H1 (cell line): Measurements from ENCODE around the gene SOX10. TPM values are rescaled to one million over a fixed set of nuclear protein-coding genes. Genes with fewer than 3 reads are reported as not detected.

Experiments
- CTCF ChIA-PET: fragments of 300-600 bp; sonication (Branson Sonifier 250); formaldehyde crosslinking; loops from one replicate; lab custom pipeline; 2021; ENCODE audit not compliant: partially characterized antibody; lab: Charles Lee
- POLR2A ChIA-PET: fragments of 300-600 bp; sonication (Branson Sonifier 250); formaldehyde crosslinking; loops from one replicate; lab custom pipeline; 2021; ENCODE audit warnings: inconsistent platforms; ENCODE audit not compliant: partially characterized antibody; lab: Charles Lee
- DNase-seq, 2 experiments: peaks; one replicate each; pipeline versions ENCODE4 v3.0.0 to v3.0.0-alpha.2; 2010 to 2022; ENCODE audit warnings: low spot score in 2 of 2, low read depth in 1 of 2, mixed read lengths in 1 of 2
- FAIRE-seq: peaks from 2 replicates; lab custom pipeline; 2011; peaks lifted over from hg19 to GRCh38; lab: Jason Lieb, UNC
- H2AFZ ChIP-seq: 2 replicates; pipeline ENCODE4 v1.8.1; 2012; ENCODE audit warnings: low read length, inconsistent platforms
- H2AK5ac ChIP-seq: 2 replicates; pipeline ENCODE4 v1.6.1; 2013; ENCODE audit warnings: low read depth, low read length
- H2BK120ac ChIP-seq: replicated peaks from 2 replicates; pipeline ENCODE3; 2013; ENCODE audit warnings: low read depth, low read length, inconsistent platforms
- H2BK12ac ChIP-seq: 2 replicates; pipeline ENCODE4 v1.6.1; 2013; ENCODE audit warnings: low read depth, low read length
- H2BK15ac ChIP-seq: 2 replicates; pipeline ENCODE4 v1.6.1; 2013; ENCODE audit warnings: low read length
- H2BK20ac ChIP-seq: 2 replicates; pipeline ENCODE4 v1.6.1; 2013; ENCODE audit warnings: low read length
- H2BK5ac ChIP-seq: 2 replicates; pipeline ENCODE4 v1.6.1; 2013; ENCODE audit warnings: low read depth, low read length
- H3K14ac ChIP-seq: 2 replicates; pipeline ENCODE4 v1.6.1; 2013; ENCODE audit warnings: inconsistent platforms; ENCODE audit not compliant: insufficient read length
- H3K18ac ChIP-seq: 2 replicates; pipeline ENCODE4 v1.6.1; 2013; ENCODE audit warnings: low read length; ENCODE audit errors: extremely low read depth
- H3K23ac ChIP-seq: 2 replicates; pipeline ENCODE4 v1.6.1; 2013; ENCODE audit warnings: inconsistent platforms; ENCODE audit not compliant: insufficient read length
- H3K23me2 ChIP-seq: 2 replicates; pipeline ENCODE4 v1.6.1; 2013; ENCODE audit warnings: low read depth, low read length
- H3K27ac ChIP-seq: 2 replicates; pipeline ENCODE4 v1.6.1; 2011; ENCODE audit warnings: low read depth, low read length, inconsistent platforms
- H3K27me3 ChIP-seq, 4 experiments: replicated peaks in 1 of 4; 1 replicate in 1 of 4; 2 replicates in 3 of 4; pipeline versions ENCODE4 v1.6.1 to v1.8.1; 2011 to 2013; ENCODE audit warnings: low read length in 3 of 4, mild to moderate bottlenecking in 3 of 4, inconsistent platforms in 2 of 4, mixed read lengths in 2 of 4, moderate library complexity in 1 of 4; ENCODE audit not compliant: control insufficient read depth in 3 of 4, insufficient read depth in 3 of 4; ENCODE audit errors: extremely low read depth in 1 of 4
- H3K36me3 ChIP-seq, 4 experiments: 2 replicates each; pipeline versions ENCODE4 v1.6.1 to v1.8.1; 2011 to 2013; ENCODE audit warnings: mild to moderate bottlenecking in 4 of 4, low read length in 3 of 4, moderate library complexity in 2 of 4, control low read depth in 1 of 4, inconsistent platforms in 1 of 4; ENCODE audit not compliant: insufficient read depth in 4 of 4, control insufficient read depth in 2 of 4
- H3K4ac ChIP-seq: replicated peaks from 2 replicates; pipeline ENCODE3; 2013; ENCODE audit warnings: low read length, low read depth, mixed read lengths, inconsistent platforms; ENCODE audit not compliant: insufficient read length
- H3K4me1 ChIP-seq, 4 experiments: replicated peaks in 1 of 4; 1 replicate in 1 of 4; 2 replicates in 3 of 4; pipeline versions ENCODE4 v1.6.1 to v1.8.1; 2011 to 2013; ENCODE audit warnings: low read length in 3 of 4, inconsistent platforms in 2 of 4, mixed read lengths in 1 of 4; ENCODE audit not compliant: insufficient read depth in 4 of 4, control insufficient read depth in 3 of 4
- H3K4me2 ChIP-seq, 2 experiments: 2 replicates each; pipeline versions ENCODE4 v1.6.1 to v1.8.1; 2011 to 2013; ENCODE audit warnings: low read depth in 2 of 2, low read length in 2 of 2, control low read depth in 1 of 2, inconsistent platforms in 1 of 2, mild to moderate bottlenecking in 1 of 2; ENCODE audit not compliant: insufficient read depth in 1 of 2
- H3K4me3 ChIP-seq, 4 experiments: fragments of 200-600, 300-600 bp in 1 of 4; sonication (generic), shearing (Covaris generic), sonication (Bioruptor Twin) in 1 of 4; 2 replicates each; pipeline versions ENCODE4 v1.5.1 to v1.8.1; 2011 to 2016; ENCODE audit warnings: low read length in 4 of 4, low read depth in 3 of 4, control low read depth in 2 of 4, inconsistent platforms in 2 of 4, mild to moderate bottlenecking in 2 of 4, mixed read lengths in 1 of 4, moderate library complexity in 1 of 4; ENCODE audit not compliant: insufficient read depth in 2 of 4; ENCODE audit errors: extremely low read depth in 1 of 4
- H3K56ac ChIP-seq: replicated peaks from 2 replicates; pipeline ENCODE3; 2013; ENCODE audit warnings: low read depth, mild to moderate bottlenecking, mixed read lengths, low read length, inconsistent platforms; ENCODE audit not compliant: insufficient read length
- H3K79me1 ChIP-seq: 2 replicates; pipeline ENCODE4 v1.6.1; 2013; ENCODE audit warnings: low read depth, low read length, control low read depth
- H3K79me2 ChIP-seq, 2 experiments: 2 replicates each; pipeline versions ENCODE4 v1.6.1 to v1.8.1; 2012 to 2013; ENCODE audit warnings: low read length in 2 of 2, mild to moderate bottlenecking in 2 of 2, inconsistent platforms in 1 of 2; ENCODE audit not compliant: insufficient read depth in 2 of 2, control insufficient read depth in 1 of 2
- H3K9ac ChIP-seq, 4 experiments: replicated peaks in 1 of 4; 1 replicate in 1 of 4; 2 replicates in 3 of 4; pipeline versions ENCODE4 v1.6.1 to v1.8.1; 2011 to 2013; ENCODE audit warnings: low read depth in 3 of 4, low read length in 3 of 4, control low read depth in 2 of 4, mild to moderate bottlenecking in 2 of 4, moderate library complexity in 2 of 4, inconsistent platforms in 1 of 4; ENCODE audit errors: extremely low read depth in 1 of 4
- H3K9me3 ChIP-seq, 2 experiments: 2 replicates each; pipeline versions ENCODE4 v1.6.1 to v1.8.1; 2012 to 2013; ENCODE audit warnings: mild to moderate bottlenecking in 2 of 2, moderate library complexity in 2 of 2, control low read depth in 1 of 2, inconsistent platforms in 1 of 2, low read depth in 1 of 2, low read length in 1 of 2, mixed read lengths in 1 of 2; ENCODE audit not compliant: insufficient read depth in 2 of 2
- H4K20me1 ChIP-seq, 2 experiments: replicated peaks in 1 of 2; 2 replicates each; pipeline versions ENCODE3 to v1.8.1; 2011 to 2013; ENCODE audit warnings: inconsistent platforms in 2 of 2, low read length in 2 of 2, mild to moderate bottlenecking in 1 of 2; ENCODE audit not compliant: insufficient read depth in 2 of 2, control insufficient read depth in 1 of 2
- H4K5ac ChIP-seq: 2 replicates; pipeline ENCODE4 v1.6.1; 2013; ENCODE audit warnings: low read length, low read depth, mixed read lengths, inconsistent platforms; ENCODE audit not compliant: insufficient read length
- H4K8ac ChIP-seq: 2 replicates; pipeline ENCODE4 v1.8.0; 2013; ENCODE audit warnings: mild to moderate bottlenecking, moderate library complexity, low read length, inconsistent platforms; ENCODE audit not compliant: insufficient read depth; ENCODE audit errors: extremely low read depth
- H4K91ac ChIP-seq: replicated peaks from 2 replicates; pipeline ENCODE3; 2013; ENCODE audit warnings: low read length, mixed read lengths, inconsistent platforms; ENCODE audit not compliant: insufficient read length
- BACH1 ChIP-seq: IDR thresholded peaks from 2 replicates; pipeline ENCODE4 v1.6.1; 2012; ENCODE audit warnings: low read length, improper control_type of control experiment
- BRCA1 ChIP-seq: IDR thresholded peaks from 2 replicates; pipeline ENCODE4 v1.6.1; 2012; ENCODE audit warnings: low read depth, low read length, improper control_type of control experiment
- CREB1 ChIP-seq: IDR thresholded peaks from 2 replicates; pipeline ENCODE4 v1.6.1; 2012; ENCODE audit warnings: inconsistent platforms
- EP300 ChIP-seq, 2 experiments: IDR thresholded peaks; 1 replicate in 1 of 2; 2 replicates in 1 of 2; pipeline ENCODE4 v1.6.1; 2011 to 2012; ENCODE audit warnings: low read depth in 2 of 2, low read length in 2 of 2, mild to moderate bottlenecking in 2 of 2, borderline replicate concordance in 1 of 2, inconsistent platforms in 1 of 2, moderate library complexity in 1 of 2
- KDM5A ChIP-seq: fragments of 200-600 bp; IDR thresholded peaks from 2 replicates; pipeline ENCODE4 v1.7.1; 2012; ENCODE audit warnings: mild to moderate bottlenecking, low read length, inconsistent platforms, mixed read lengths
- POLR2AphosphoS5 ChIP-seq: IDR thresholded peaks from 2 replicates; pipeline ENCODE4 v1.6.1; 2011; ENCODE audit warnings: low read depth, low read length
- POU5F1 ChIP-seq: IDR thresholded peaks from 2 replicates; pipeline ENCODE4 v1.6.1; 2011; ENCODE audit warnings: low read depth, mild to moderate bottlenecking, low read length, moderate library complexity
- SP1 ChIP-seq: IDR thresholded peaks from 2 replicates; pipeline ENCODE4 v1.6.1; 2011; ENCODE audit warnings: low read depth, low read length
- SP2 ChIP-seq: IDR thresholded peaks from 2 replicates; pipeline ENCODE4 v1.6.1; 2012; ENCODE audit warnings: mild to moderate bottlenecking, low read length, inconsistent platforms
- SP4 ChIP-seq: IDR thresholded peaks from 2 replicates; pipeline ENCODE4 v1.6.1; 2012; ENCODE audit warnings: low read length, inconsistent platforms
- SUZ12 ChIP-seq: fragments of 200-600 bp; sonication (generic); IDR thresholded peaks from 2 replicates; pipeline ENCODE4 v1.6.1; 2012; ENCODE audit warnings: mild to moderate bottlenecking, inconsistent platforms, low read length, moderate library complexity, mixed read lengths
- TAF1 ChIP-seq: IDR thresholded peaks from 2 replicates; pipeline ENCODE4 v1.6.1; 2011; ENCODE audit warnings: mild to moderate bottlenecking, low read depth, low read length
- TAF7 ChIP-seq: optimal IDR thresholded peaks from 2 replicates; pipeline ENCODE3; 2011; ENCODE audit warnings: low read depth, mild to moderate bottlenecking, inconsistent platforms, low read length, moderate library complexity, borderline replicate concordance
- TCF12 ChIP-seq: IDR thresholded peaks from 2 replicates; pipeline ENCODE4 v1.6.1; 2011; ENCODE audit warnings: low read depth, mild to moderate bottlenecking, low read length
- YY1 ChIP-seq: IDR thresholded peaks from 2 replicates; pipeline ENCODE4 v1.6.1; 2011; ENCODE audit warnings: low read depth, mild to moderate bottlenecking, low read length
- WGBS, 2 experiments: shearing (Covaris generic) in 1 of 2; methylation state at CpG; one replicate each; pipeline versions ENCODE4 v1.1.6 to v1.1.7; 2013 to 2015; ENCODE audit warnings: low lambda C conversion rate in 2 of 2, mixed read lengths in 2 of 2, inconsistent platforms in 1 of 2, low coverage in 1 of 2, missing lambda C conversion rate in 1 of 2; ENCODE audit not compliant: insufficient replicate concordance in 2 of 2, insufficient coverage in 1 of 2, insufficient read length in 1 of 2; ENCODE audit errors: extremely low coverage in 1 of 2, missing lambda C conversion rate in 1 of 2; 5-methylcytosine and 5-hydroxymethylcytosine counted together
- polyA plus RNA-seq, 7 experiments: library from polyadenylated mRNA; depleted of rRNA in 3 of 7; stranded (reverse) in 5 of 7; unstranded in 2 of 7; fragments of >200 nt in 5 of 7; fragments of 200-250 nt in 2 of 7; gene quantifications; 1 replicate in 5 of 7; 2 replicates in 1 of 7; 4 replicates in 1 of 7; pipeline versions ENCODE4 v1.2.1 to v1.2.3, GENCODE V29; 2011 to 2013; ENCODE audit warnings: missing spikeins in 2 of 7, mixed read lengths in 2 of 7
- total RNA-seq: library from RNA; stranded (reverse); fragmentation: NEBNext Ultra II Directional; extraction: Animal tissue kit (Norgen Biotek cat#: 25700); gene quantifications from 2 replicates; pipeline ENCODE4 v1.2.1, GENCODE V29; 2021
- TF ChIP-seq, protein P1 (sequence below): IDR thresholded peaks from 2 replicates; pipeline ENCODE4 v1.6.1; 2012; ENCODE audit warnings: inconsistent platforms

Gene SOX10
- total and polyA plus RNA-seq, 2 of the 8 experiments (the other 6 are each of a cell fraction or from before 2014, with no cell fraction given): 2.7 TPM

DNA sequence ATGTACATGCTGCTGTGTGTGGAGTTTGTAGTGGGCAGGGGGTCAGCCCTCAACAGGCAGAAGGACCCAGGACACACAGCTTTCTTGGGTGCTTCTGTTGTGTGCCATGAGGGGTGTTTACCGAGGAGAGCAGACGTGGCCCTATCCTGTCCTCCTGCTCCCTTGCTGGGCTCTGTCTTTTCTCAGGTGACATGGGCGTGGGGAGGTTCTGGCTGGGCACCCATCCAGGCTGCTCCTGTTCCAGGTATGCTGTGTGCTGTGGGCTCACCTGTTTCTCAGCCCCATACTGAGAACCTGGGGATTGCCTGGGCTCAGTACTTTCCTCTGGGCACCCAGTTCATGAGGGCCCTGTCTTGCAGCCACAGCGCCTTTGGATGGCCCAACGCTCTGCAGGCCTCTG is 55.0 kb downstream of the SOX10 start:
- peaks cover 3 to 17% (median 10%) of the 10 kb centered on the region in 4 experiments; a peak in 7 of 8 replicates for H3K36me3 ChIP-seq
- H3K79me2 ChIP-seq: no peaks in the 10 kb centered on the region
- H2BK5ac ChIP-seq: no peak overlapping the region
- peaks cover 0 to 8% of the 10 kb centered on the region in 2 experiments for H4K20me1 ChIP-seq
- H3K9me3 ChIP-seq: no peaks in the 10 kb centered on the region
- no peak overlapping the region for H4K91ac ChIP-seq
- no peak overlapping the region for H3K4me3 ChIP-seq
- no peak overlapping the region for H2BK15ac ChIP-seq
- H3K4me2 ChIP-seq: no peak overlapping the region
- no peak overlapping the region for H3K18ac ChIP-seq
- H4K5ac ChIP-seq: no peak overlapping the region
- no peaks in the 10 kb centered on the region for H3K79me1 ChIP-seq
- no peak overlapping the region for H3K4ac ChIP-seq
- DNase-seq (no peak), FAIRE-seq (no peak)
- no peak overlapping the region for H3K27ac ChIP-seq
- no peak overlapping the region for H3K14ac ChIP-seq
- no peak overlapping the region for H3K23ac ChIP-seq
- H3K27me3 ChIP-seq: no peaks in the 10 kb centered on the region
- H3K9ac ChIP-seq: no peak overlapping the region
- no peak overlapping the region for H2BK120ac ChIP-seq
- H2AFZ ChIP-seq: no peak overlapping the region
- peaks cover 0 to 5% (median 3%) of the 10 kb centered on the region in 4 experiments; a peak in 5 of 7 replicates for H3K4me1 ChIP-seq
- POLR2A ChIA-PET: interaction anchor here (0.6 to 1.0 kb wide), 2 partner anchors 39 kb away, joined by 3 to 4 read pairs; no protein-coding TSS in a partner anchor
- H3K23me2 ChIP-seq: no peaks in the 10 kb centered on the region
- H3K56ac ChIP-seq: no peak overlapping the region
- no peak overlapping the region for H2AK5ac ChIP-seq
- CTCF ChIA-PET: interaction anchor here (0.6 to 10.4 kb wide), 7 partner anchors 13 to 70 kb away, joined by 3 to 158 read pairs (median 4); no protein-coding TSS in a partner anchor
- peak overlapping the region; percentile 11; the same call in 1 of the 2 replicates for H4K8ac ChIP-seq
- WGBS, 2 experiments: 90% methylated on average over 5 of the region's 5 CpGs; no CpG with 5 or more reads in 1 of the 2 experiments
- no peak overlapping the region for H2BK12ac ChIP-seq
- H2BK20ac ChIP-seq: no peak overlapping the region
- no peak for TF ChIP-seq YY1
- no peak for TF ChIP-seq CREB1
- TF ChIP-seq POU5F1: no peak
- TF ChIP-seq POLR2AphosphoS5: no peak
- no peak for TF ChIP-seq SP4
- TF ChIP-seq BACH1: no peak
- TF ChIP-seq TCF12: no peak
- no peak for TF ChIP-seq SP1
- no peak for TF ChIP-seq TAF1
- TF ChIP-seq TAF7: no peak
- no peak for TF ChIP-seq SUZ12
- TF ChIP-seq, protein P1, sequence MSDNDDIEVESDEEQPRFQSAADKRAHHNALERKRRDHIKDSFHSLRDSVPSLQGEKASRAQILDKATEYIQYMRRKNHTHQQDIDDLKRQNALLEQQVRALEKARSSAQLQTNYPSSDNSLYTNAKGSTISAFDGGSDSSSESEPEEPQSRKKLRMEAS: no peak
- no peak for TF ChIP-seq BRCA1
- TF ChIP-seq SP2: no peak
- TF ChIP-seq KDM5A: no peak
- TF ChIP-seq EP300 (IDR thresholded peaks at IDR 0.05; ENCODE audit: borderline replicate concordance in 1 of 2, low read depth in 2 of 2, low read length in 2 of 2): no peak
